Tibial nerve (tissue), 4 donors: Measurements from ENCODE around the gene LXN. TPM values are rescaled to one million over a fixed set of nuclear protein-coding genes. Genes with fewer than 3 reads are reported as not detected.

Experiments used
- DNase-seq, 2 donors: peaks; one replicate each; pipeline ENCODE4 v3.0.0-alpha.2; 2019; ENCODE audit warnings: low spot score in 2 of 2
- H3K27ac ChIP-seq, 4 donors: fragments of 200-600 bp; sonication (generic) in 3 of 4; one replicate each; pipeline ENCODE4 v1.5.1; 2017 to 2019; ENCODE audit warnings: mild to moderate bottlenecking in 1 of 4
- H3K27me3 ChIP-seq, 2 donors: fragments of 200-600 bp; sonication (generic) in 1 of 2; one replicate each; pipeline versions ENCODE4 v1.5.1 to v1.6.0; 2017 to 2019
- H3K36me3 ChIP-seq, 3 donors: fragments of 200-600 bp; sonication (generic); one replicate each; pipeline ENCODE4 v1.5.1; 2018 to 2019
- H3K4me1 ChIP-seq, 4 donors: fragments of 200-600 bp; sonication (generic) in 3 of 4; one replicate each; pipeline ENCODE4 v1.5.1; 2017 to 2019
- H3K4me3 ChIP-seq, 4 donors: fragments of 200-600 bp; sonication (generic) in 3 of 4; one replicate each; pipeline ENCODE4 v1.5.1; 2017 to 2019; ENCODE audit warnings: mild to moderate bottlenecking in 1 of 4, moderate library complexity in 1 of 4
- H3K9me3 ChIP-seq, 4 donors: fragments of 200-600 bp; sonication (generic) in 3 of 4; one replicate each; pipeline ENCODE4 v1.5.1; 2017 to 2019
- CTCF ChIP-seq, 5 experiments: fragments of 200-600 bp in 3 of 5; fragments of 450-650 bp in 2 of 5; sonication (generic) in 3 of 5; IDR thresholded peaks; one replicate each; pipeline ENCODE4 v1.5.1; 2016 to 2019; ENCODE audit warnings: antibody characterized with exemption in 5 of 5, mild to moderate bottlenecking in 3 of 5, moderate library complexity in 2 of 5
- EP300 ChIP-seq, 2 donors: sonication (generic); formaldehyde crosslinking; IDR thresholded peaks; one replicate each; pipeline ENCODE4 v1.6.1; 2017; ENCODE audit warnings: antibody characterized with exemption in 2 of 2, mild to moderate bottlenecking in 1 of 2
- POLR2A ChIP-seq, 2 donors: fragments of 450-650 bp; IDR thresholded peaks; one replicate each; pipeline ENCODE4 v1.6.1; 2017; ENCODE audit warnings: antibody characterized with exemption in 2 of 2, mild to moderate bottlenecking in 2 of 2, moderate library complexity in 2 of 2
- WGBS, 2 donors: methylation state at CpG; one replicate each; pipeline ENCODE4 v1.1.5; 2018; 5-methylcytosine and 5-hydroxymethylcytosine counted together
- total RNA-seq, 4 donors: library from RNA; depleted of rRNA; stranded (reverse); fragments of >200 nt; gene quantifications; one replicate each; pipeline ENCODE4 v1.1.0, GENCODE V29; 2016

LXN gene
- total RNA-seq, 4 donors from 2014 or later, result 3.3 to 18.6 (median 15.9) TPM

- TF ChIP-seq CTCF (IDR thresholded peaks at IDR 0.05), result no peak
- TF ChIP-seq EP300 (IDR thresholded peaks at IDR 0.05), result no peak
- no peak for TF ChIP-seq POLR2A (IDR thresholded peaks at IDR 0.05)
- no peak for DNase-seq
- no peaks in the 10 kb centered on the region for H3K27me3 ChIP-seq
- no peaks in the 10 kb centered on the region for H3K4me1 ChIP-seq
- no peaks in the 10 kb centered on the region for H3K9me3 ChIP-seq
- 85 to 92% methylated on average over 2 of the region's 2 CpGs for WGBS, 2 donors
- no peak overlapping the region for H3K27ac ChIP-seq
- peaks cover 0 to 38% (median 0%) of the 10 kb centered on the region in 3 donors for H3K36me3 ChIP-seq
- no peak overlapping the region for H3K4me3 ChIP-seq
Observed at GRCh38 chr3:158685159-158685558, 12.7 kb upstream of the LXN start.

- Histone ChIP-seq H3K9me3 (no peaks in the 10 kb centered on the region), H3K27ac (no peak overlapping the region), H3K4me3 (no peak overlapping the region), H3K36me3 (peaks cover 0 to 40% (median 0%) of the 10 kb centered on the region in 3 donors), H3K27me3 (no peaks in the 10 kb centered on the region), H3K4me1 (no peaks in the 10 kb centered on the region)
- no peak for TF ChIP-seq POLR2A (IDR thresholded peaks at IDR 0.05)
- WGBS, 2 donors, result 91% methylated on average over 5 of the region's 5 CpGs
- no peak for DNase-seq
Observed at GRCh38 chr3:158683230-158683962, 10.9 kb upstream of the LXN start.

GRCh38 chr3:158680861-158681260, 8.4 kb upstream of the LXN start:
- no peaks in the 10 kb centered on the region for H3K9me3 ChIP-seq
- WGBS, 2 donors, result 89 to 93% methylated on average over 2 of the region's 2 CpGs
- H3K27ac ChIP-seq, result no peak overlapping the region
- TF ChIP-seq CTCF (IDR thresholded peaks at IDR 0.05) (no peak), EP300 (IDR thresholded peaks at IDR 0.05) (no peak), POLR2A (IDR thresholded peaks at IDR 0.05) (no peak)
- H3K4me1 ChIP-seq, result no peaks in the 10 kb centered on the region
- H3K4me3 ChIP-seq, result no peak overlapping the region
- peaks cover 0 to 47% (median 0%) of the 10 kb centered on the region in 3 donors for H3K36me3 ChIP-seq
- DNase-seq, result no peak
- no peaks in the 10 kb centered on the region for H3K27me3 ChIP-seq

GRCh38 chr3:158679547-158680000, 7.1 kb upstream of the LXN start:
- no peak overlapping the region for H3K4me3 ChIP-seq
- H3K36me3 ChIP-seq, result peaks cover 0 to 38% (median 0%) of the 10 kb centered on the region in 3 donors
- no peaks in the 10 kb centered on the region for H3K27me3 ChIP-seq
- no peak overlapping the region for H3K27ac ChIP-seq
- no peaks in the 10 kb centered on the region for H3K4me1 ChIP-seq
- TF ChIP-seq EP300 (IDR thresholded peaks at IDR 0.05) (no peak), POLR2A (IDR thresholded peaks at IDR 0.05) (no peak), CTCF (IDR thresholded peaks at IDR 0.05) (no peak)
- no peaks in the 10 kb centered on the region for H3K9me3 ChIP-seq
- WGBS, 2 donors, result 22 to 32% methylated on average over 1 of the region's 1 CpG
- no peak for DNase-seq

GRCh38 chr3:158678687-158679086, 6.2 kb upstream of the LXN start:
- H3K9me3 ChIP-seq, result no peaks in the 10 kb centered on the region
- DNase-seq, result no peak
- TF ChIP-seq EP300 (IDR thresholded peaks at IDR 0.05) (no peak), CTCF (IDR thresholded peaks at IDR 0.05) (no peak), POLR2A (IDR thresholded peaks at IDR 0.05) (no peak)
- H3K36me3 ChIP-seq, result peaks cover 0 to 34% (median 0%) of the 10 kb centered on the region in 3 donors
- no peaks in the 10 kb centered on the region for H3K4me1 ChIP-seq
- H3K27me3 ChIP-seq, result no peaks in the 10 kb centered on the region
- no peak overlapping the region for H3K27ac ChIP-seq
- 91 to 100% methylated on average over 2 of the region's 2 CpGs for WGBS, 2 donors
- no peak overlapping the region for H3K4me3 ChIP-seq
